T47D (cell line): Measurements from ENCODE around the gene C4A.
"Not testable (repeated sequence)": the region's sequence is repeated elsewhere in the genome, so short reads cannot be mapped to it uniquely, and the experiment has no call there.

ENCODE experiments used
- DNase-seq, 2 experiments: peaks; one replicate each; pipeline versions ENCODE4 v3.0.0 to v3.0.0-alpha.2; 2011 to 2012; ENCODE audit warnings: low read depth in 1 of 2, low spot score in 1 of 2
- in situ Hi-C: cut with HindIII; loops from 2 replicates; pipeline ENCODE4 v1.10.0; 2016; ENCODE audit warnings: low sequenced_read_pairs, low pct_unique_long_range_greater_than_20kb

The C4A gene

DNA sequence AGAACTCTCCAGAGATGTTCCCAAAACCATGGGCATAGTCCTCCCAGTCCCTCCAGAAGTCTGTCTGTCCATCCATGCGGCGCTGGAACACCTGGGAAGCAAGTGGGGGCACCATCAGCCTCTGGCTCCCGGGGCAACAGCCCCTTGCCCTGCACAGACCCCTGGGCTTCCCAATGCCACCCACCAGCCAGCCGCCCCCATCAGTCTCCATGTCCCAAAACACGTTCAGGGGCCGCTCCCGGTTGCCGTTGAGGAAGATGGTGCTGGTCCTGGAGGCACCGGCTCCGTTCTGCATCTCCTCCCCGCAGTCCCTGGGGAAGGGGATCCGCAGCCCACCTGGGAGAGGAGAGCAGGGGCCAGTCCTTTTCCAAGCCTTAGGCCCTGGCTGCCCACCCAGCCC, 27.7 kb downstream of the C4A start:
- DNase-seq, in situ Hi-C loops: not testable (repeated sequence)

DNA sequence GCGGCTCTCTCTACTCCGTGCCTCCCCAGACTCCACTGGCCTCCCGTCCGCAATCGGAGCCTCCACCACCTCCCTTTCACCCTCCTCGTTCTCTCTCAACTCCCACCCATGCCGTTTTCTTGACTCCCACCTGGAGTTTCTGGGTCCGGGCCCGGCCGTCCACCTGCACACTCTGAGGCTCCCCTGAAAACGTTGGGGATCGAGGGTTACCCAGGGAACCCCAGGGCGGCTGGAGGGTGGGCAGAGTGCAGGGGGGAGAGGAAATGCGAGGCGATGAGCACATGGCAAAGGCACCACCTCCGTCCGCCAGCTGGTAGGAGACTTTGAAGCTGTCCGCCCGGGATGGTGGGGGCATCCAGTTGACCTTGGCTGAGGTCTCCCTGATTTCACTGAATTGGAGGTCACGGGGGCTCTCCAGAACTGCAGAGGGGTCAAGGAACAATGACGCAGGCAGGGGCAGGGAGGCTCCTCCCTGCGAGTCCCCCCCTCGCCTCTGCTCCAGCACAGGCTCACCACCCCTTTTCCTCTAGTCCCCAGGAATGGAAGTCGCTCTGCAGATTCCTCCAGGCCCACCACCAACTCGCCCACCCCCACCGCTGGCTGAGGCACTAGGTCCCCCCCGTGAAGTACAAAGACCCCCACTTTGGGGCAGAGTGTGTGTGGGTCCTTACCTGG, 29.1 kb downstream of the C4A start:
- in situ Hi-C loops, DNase-seq: not testable (repeated sequence)

DNA sequence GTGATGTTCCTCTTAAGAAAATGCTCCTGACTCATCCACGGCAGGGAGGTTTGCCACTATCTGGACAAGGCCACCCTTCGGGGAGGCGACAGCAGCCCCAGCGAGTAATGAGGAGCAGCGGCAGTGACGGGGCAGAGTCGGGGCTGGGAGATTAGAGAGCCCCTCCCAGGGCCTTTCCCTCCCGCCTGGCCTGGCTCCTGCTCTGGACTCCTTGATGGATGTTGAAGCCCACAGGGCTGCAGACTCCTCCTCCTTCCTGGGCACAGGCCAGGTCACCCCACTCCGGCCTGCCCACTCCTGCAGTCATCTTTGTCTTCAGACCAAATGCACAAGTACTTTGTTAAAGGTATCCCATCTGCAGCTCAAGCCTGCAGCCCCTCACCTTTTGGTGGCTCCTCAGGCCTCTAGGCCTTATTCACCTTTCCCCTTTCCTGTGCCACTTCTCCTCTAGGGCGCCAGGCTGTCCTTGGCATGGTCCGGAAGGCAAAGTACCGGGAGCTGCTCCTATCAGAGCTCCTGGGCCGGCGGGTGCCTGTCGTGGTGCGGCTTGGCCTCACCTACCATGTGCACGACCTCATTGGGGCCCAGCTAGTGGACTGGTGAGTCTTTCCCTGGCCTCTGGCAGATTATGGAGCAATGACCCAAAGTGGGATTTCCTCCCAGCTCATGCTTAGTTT, 31.2 kb downstream of the C4A start:
- in situ Hi-C loops, DNase-seq: not testable (repeated sequence)

DNA sequence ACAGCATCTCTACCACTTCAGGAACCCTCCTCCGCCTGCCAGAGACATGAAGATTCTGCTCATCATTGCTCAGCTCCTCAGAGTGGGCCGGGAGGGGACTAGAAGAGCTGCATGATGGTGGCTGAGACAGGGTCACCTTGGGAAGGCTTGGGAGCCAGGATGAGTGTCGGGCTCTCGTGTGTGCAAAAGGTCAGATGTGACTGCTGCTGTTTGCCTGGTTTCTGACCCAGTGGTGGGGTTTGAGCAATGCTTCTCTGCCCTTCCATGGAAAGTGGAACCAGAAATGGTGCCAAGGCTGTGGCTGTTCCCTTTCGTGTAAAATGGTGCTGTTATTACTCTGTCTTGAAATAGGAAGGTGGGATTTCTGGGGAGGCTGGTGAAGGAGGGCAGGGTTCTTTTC, 31.9 kb downstream of the C4A start:
- DNase-seq, in situ Hi-C loops: not testable (repeated sequence)

DNA sequence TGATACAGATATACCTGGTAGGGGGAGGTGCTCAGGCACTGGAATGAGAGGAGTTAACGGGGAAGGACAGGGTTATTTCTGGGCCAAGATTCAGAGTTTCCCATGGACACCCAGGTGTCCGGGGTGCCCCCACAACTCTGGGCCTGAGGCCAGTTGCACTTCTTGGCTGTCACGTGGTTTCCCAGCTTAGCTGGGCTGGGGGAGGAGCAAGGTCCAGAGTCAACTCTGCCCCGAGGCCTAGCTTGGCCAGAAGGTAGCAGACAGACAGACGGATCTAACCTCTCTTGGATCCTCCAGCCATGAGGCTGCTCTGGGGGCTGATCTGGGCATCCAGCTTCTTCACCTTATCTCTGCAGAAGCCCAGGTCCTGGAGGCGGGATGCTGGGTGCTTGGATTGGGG, 32.7 kb downstream of the C4A start, which contains the start of gene C4B:
Gene C4B, plus strand, starts transcription at position 249 of the 400 bp plus-strand sequence. Its CDS starts 51 bp downstream, at position 300.
- in situ Hi-C loops, DNase-seq: not testable (repeated sequence)

DNA sequence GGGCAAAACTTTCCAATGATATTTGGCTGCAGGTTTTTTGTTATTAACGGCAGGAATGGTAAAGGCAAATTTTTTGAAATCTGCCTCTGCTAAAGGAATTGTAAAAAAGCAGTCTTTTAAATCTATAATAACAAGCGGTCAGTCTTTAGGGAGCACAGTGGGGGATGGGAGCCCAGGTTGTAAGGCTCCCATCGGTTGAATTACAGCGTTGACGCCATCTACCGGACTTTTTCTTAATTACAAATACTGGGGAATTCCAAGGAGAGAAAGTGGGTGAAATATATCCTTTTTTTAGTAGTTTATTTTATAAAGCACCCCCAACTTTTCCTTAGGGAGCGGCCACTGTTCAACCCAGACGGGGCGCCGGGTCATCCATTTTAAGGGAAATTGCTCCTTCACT, 40.2 kb downstream of the C4A start:
- in situ Hi-C loops, result not testable (repeated sequence)

DNA sequence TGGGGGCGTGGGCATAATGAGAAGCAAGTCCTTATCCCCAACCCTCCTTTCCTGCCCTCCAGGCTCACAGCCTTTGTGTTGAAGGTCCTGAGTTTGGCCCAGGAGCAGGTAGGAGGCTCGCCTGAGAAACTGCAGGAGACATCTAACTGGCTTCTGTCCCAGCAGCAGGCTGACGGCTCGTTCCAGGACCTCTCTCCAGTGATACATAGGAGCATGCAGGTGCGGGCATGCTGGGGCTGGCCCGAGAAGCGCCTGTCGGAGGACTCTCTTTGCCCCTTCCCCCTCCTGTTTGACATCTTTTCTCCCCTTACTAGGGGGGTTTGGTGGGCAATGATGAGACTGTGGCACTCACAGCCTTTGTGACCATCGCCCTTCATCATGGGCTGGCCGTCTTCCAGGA, 46.8 kb downstream of the C4A start:
- DNase-seq, in situ Hi-C loops: not testable (repeated sequence)

More for the DNA sequence above, 40.2 kb downstream of the C4A start:
- DNase-seq, result not testable (repeated sequence)

DNA sequence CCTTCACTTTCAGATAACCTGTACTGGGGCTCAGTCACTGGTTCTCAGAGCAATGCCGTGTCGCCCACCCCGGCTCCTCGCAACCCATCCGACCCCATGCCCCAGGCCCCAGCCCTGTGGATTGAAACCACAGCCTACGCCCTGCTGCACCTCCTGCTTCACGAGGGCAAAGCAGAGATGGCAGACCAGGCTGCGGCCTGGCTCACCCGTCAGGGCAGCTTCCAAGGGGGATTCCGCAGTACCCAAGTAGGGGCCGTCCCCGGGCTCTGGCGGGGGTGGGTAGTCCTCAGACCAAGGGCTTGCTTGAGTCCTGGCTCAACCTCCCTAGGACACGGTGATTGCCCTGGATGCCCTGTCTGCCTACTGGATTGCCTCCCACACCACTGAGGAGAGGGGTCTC, 47.7 kb downstream of the C4A start:
- DNase-seq, in situ Hi-C loops: not testable (repeated sequence)

DNA sequence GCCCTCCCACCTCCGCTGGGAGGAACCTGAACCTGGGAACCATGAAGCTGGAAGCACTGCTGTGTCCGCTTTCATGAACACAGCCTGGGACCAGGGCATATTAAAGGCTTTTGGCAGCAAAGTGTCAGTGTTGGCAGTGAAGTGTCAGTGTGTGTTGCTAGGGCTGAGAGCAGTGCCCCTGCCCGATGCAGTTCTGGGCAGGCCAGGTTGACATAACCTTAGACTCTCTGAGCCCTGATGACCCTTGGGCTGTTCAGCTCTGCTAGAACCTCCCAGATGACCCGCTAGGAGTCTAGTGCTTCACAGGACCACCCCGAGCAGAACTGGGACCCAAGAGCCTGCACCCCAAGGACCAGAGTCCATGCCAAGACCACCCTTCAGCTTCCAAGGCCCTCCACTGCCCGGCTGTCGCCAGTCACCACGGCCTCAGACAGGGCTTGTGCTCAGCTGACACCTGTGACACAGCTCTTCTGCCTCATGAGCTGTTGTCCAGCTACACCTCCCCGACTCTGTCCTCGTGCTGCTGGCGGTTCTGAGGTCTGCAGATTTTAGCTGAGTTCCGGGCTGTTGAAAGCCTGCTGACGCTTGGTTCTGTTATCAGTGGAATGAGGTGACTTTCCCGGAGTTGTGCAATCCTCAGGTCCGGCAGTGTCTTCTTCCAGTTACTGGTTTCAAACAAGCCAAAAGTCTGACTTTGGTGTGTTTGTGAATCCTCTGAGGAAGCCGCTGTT, 53.6 kb downstream of the C4A start:
- DNase-seq, in situ Hi-C loops: not testable (repeated sequence)

DNA sequence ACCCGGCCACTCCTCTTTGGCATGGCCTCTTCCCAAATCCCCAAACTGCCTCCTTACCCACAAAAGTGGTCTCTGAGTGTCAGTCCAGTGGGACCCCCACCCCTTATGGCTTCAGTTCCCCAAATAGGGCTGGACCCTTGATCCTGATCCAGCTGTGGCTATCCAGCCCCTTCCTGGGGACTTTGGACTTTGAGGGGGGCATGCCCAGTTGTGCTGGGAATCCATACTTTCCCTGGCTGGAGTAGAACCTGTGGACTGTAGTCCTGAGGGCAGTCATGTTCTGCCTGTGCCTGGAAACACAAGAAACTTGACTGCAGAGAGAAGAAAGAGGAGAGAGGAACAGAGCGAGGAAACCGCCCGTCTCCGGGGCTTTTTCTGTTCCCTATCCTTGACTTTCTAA, 55.3 kb downstream of the C4A start:
- in situ Hi-C loops, result not testable (repeated sequence)

DNA sequence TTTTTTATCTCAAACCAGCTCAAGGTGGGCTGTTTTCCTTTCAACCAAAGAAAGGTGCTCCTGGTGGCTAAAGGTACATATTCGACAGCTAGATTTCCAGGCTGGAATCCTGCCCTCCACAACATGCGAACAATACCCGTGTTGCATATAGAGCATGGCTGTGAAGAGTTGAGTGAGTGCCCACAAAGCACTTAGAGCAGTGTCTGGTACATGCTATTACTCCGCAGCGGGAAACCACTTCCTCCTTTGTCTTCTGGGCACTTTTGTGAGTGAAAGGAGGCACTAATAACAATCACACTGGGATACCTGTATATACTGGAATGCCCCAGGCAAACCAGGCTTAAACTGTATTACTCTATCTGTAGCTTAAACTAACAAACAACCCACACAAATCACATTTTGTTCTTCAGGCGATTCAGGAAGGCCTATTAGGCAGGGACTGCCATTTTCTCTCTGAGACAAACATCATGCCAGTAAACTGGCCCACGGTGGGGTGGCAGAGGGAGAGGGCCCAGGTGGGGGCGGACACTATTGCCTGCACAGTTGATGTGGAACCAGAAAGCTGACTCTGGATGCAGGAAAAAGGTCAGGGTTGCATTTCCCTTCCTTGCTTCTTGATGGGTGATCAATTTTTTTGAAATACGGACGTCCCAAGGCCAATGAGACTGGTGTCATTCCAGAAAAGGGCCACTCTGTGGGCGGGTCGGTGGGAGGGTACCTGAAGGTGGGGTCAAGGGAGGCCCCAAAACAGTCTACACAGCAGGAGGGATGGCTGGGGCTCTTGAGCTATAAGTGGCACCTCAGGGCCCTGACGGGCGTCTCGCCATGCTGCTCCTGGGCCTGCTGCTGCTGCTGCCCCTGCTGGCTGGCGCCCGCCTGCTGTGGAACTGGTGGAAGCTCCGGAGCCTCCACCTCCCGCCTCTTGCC, 56.0 kb downstream of the C4A start, which contains the start of gene CYP21A2:
Gene CYP21A2, plus strand, starts transcription at position 818 of the 927 bp plus-strand sequence. Its CDS starts 8 bp downstream, at position 826.
- in situ Hi-C loops, DNase-seq: not testable (repeated sequence)

More for the DNA sequence above, 55.3 kb downstream of the C4A start:
- not testable (repeated sequence) for DNase-seq

DNA sequence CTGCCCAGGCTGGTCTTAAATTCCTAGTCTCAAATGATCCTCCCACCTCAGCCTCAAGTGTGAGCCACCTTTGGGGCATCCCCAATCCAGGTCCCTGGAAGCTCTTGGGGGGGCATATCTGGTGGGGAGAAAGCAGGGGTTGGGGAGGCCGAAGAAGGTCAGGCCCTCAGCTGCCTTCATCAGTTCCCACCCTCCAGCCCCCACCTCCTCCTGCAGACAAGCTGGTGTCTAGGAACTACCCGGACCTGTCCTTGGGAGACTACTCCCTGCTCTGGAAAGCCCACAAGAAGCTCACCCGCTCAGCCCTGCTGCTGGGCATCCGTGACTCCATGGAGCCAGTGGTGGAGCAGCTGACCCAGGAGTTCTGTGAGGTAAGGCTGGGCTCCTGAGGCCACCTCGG, 57.0 kb downstream of the C4A start:
- DNase-seq, in situ Hi-C loops: not testable (repeated sequence)

DNA sequence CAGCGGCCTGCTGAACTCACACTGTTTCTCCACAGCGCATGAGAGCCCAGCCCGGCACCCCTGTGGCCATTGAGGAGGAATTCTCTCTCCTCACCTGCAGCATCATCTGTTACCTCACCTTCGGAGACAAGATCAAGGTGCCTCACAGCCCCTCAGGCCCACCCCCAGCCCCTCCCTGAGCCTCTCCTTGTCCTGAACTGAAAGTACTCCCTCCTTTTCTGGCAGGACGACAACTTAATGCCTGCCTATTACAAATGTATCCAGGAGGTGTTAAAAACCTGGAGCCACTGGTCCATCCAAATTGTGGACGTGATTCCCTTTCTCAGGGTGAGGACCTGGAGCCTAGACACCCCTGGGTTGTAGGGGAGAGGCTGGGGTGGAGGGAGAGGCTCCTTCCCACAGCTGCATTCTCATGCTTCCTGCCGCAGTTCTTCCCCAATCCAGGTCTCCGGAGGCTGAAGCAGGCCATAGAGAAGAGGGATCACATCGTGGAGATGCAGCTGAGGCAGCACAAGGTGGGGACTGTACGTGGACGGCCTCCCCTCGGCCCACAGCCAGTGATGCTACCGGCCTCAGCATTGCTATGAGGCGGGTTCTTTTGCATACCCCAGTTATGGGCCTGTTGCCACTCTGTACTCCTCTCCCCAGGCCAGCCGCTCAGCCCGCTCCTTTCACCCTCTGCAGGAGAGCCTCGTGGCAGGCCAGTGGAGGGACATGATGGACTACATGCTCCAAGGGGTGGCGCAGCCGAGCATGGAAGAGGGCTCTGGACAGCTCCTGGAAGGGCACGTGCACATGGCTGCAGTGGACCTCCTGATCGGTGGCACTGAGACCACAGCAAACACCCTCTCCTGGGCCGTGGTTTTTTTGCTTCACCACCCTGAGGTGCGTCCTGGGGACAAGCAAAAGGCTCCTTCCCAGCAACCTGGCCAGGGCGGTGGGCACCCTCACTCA, 57.7 kb downstream of the C4A start:
- in situ Hi-C loops, DNase-seq: not testable (repeated sequence)

DNA sequence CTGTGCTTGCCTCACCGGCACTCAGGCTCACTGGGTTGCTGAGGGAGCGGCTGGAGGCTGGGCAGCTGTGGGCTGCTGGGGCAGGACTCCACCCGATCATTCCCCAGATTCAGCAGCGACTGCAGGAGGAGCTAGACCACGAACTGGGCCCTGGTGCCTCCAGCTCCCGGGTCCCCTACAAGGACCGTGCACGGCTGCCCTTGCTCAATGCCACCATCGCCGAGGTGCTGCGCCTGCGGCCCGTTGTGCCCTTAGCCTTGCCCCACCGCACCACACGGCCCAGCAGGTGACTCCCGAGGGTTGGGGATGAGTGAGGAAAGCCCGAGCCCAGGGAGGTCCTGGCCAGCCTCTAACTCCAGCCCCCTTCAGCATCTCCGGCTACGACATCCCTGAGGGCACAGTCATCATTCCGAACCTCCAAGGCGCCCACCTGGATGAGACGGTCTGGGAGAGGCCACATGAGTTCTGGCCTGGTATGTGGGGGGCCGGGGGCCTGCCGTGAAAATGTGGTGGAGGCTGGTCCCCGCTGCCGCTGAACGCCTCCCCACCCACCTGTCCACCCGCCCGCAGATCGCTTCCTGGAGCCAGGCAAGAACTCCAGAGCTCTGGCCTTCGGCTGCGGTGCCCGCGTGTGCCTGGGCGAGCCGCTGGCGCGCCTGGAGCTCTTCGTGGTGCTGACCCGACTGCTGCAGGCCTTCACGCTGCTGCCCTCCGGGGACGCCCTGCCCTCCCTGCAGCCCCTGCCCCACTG, 58.6 kb downstream of the C4A start:
- in situ Hi-C loops, result not testable (repeated sequence)

DNA sequence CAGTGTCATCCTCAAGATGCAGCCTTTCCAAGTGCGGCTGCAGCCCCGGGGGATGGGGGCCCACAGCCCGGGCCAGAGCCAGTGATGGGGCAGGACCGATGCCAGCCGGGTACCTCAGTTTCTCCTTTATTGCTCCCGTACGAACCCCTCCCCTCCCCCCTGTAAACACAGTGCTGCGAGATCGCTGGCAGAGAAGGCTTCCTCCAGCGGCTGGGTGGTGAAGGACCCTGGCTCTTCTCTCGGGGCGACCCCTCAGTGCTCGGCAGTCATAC, 59.1 kb downstream of the C4A start:
- DNase-seq, in situ Hi-C loops: not testable (repeated sequence)

More for the DNA sequence above, 58.6 kb downstream of the C4A start:
- DNase-seq, result not testable (repeated sequence)

DNA sequence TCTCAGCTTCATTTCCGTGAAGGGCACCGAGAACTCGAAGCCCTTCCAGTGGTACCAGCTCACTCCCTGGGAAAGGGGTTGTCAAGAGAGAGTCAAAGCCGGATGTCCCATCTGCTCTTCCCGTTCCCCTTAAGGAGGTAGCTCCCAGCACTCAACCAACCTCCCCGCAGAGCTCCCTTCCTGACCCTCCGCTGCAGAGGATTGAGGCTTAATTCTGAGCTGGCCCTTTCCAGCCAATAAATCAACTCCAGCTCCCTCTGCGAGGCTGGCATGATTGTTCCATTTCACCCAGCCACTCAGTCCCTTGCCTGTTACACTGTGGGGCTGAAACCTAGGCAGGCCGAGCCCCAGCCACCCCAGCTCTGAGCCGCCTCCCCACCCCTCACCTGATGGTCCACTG, 59.5 kb downstream of the C4A start:
- DNase-seq, in situ Hi-C loops: not testable (repeated sequence)
